Activated CD8-positive, alpha-beta memory T cell treated with anti-CD3 and anti-CD28 coated beads, Interleukin-2, amount 50 U/mL, for 48 hours (primary cell): ENCODE data around the gene ARMCX2.
"Not testable (repeated sequence)": the region's sequence is repeated elsewhere in the genome, so short reads cannot be mapped to it uniquely, and the experiment has no call there.

Source experiments
- DNase-seq: peaks from one replicate; pipeline ENCODE4 v3.0.0-alpha.2; 2020

The ARMCX2 gene

GRCh38 chrX:101659601-101660063, at the start of gene ARMCX2:
Gene ARMCX2, minus strand, starts transcription at chrX:101659850. Its CDS starts 2,262 bp downstream, at chrX:101657588.
- no peak for DNase-seq

GRCh38 chrX:101709384-101709783, 49.7 kb upstream of the ARMCX2 start:
- no peak for DNase-seq

- DNase-seq = no peak
Measured at GRCh38 chrX:101708163-101708562, 48.5 kb upstream of the ARMCX2 start.

GRCh38 chrX:101693476-101693875, 33.8 kb upstream of the ARMCX2 start:
- DNase-seq = no peak

GRCh38 chrX:101691835-101692234, 32.2 kb upstream of the ARMCX2 start:
- DNase-seq = no peak

- DNase-seq = no peak
Measured at GRCh38 chrX:101686574-101686973, 26.9 kb upstream of the ARMCX2 start.

- no peak for DNase-seq
Measured at GRCh38 chrX:101685923-101686322, 26.3 kb upstream of the ARMCX2 start.

- DNase-seq = no peak
Measured at GRCh38 chrX:101682723-101683122, 23.1 kb upstream of the ARMCX2 start.

GRCh38 chrX:101677028-101677427, 17.4 kb upstream of the ARMCX2 start:
- no peak for DNase-seq

- DNase-seq = no peak
Measured at GRCh38 chrX:101676571-101676970, 16.9 kb upstream of the ARMCX2 start.

- DNase-seq = no peak
Measured at GRCh38 chrX:101668143-101668542, 8.5 kb upstream of the ARMCX2 start.

- DNase-seq = peak; percentile 65
Measured at GRCh38 chrX:101658661-101659491, 774 bp downstream of the ARMCX2 start.

- no peak for DNase-seq
Measured at GRCh38 chrX:101657495-101657894, 2.2 kb downstream of the ARMCX2 start.

- no peak for DNase-seq
Measured at GRCh38 chrX:101656817-101657216, 2.8 kb downstream of the ARMCX2 start.

- DNase-seq = no peak
Measured at GRCh38 chrX:101655534-101655933, 4.1 kb downstream of the ARMCX2 start.

- not testable (repeated sequence) for DNase-seq
Measured at GRCh38 chrX:101647716-101648115, 11.9 kb downstream of the ARMCX2 start.

- no peak for DNase-seq
Measured at GRCh38 chrX:101642093-101642492, 17.6 kb downstream of the ARMCX2 start.

GRCh38 chrX:101639583-101639982, 20.1 kb downstream of the ARMCX2 start:
- no peak for DNase-seq

- DNase-seq = no peak
Measured at GRCh38 chrX:101619364-101619763, 40.3 kb downstream of the ARMCX2 start.

- peak; percentile 78 for DNase-seq
Measured at GRCh38 chrX:101617211-101618191, 42.1 kb downstream of the ARMCX2 start, which contains the start of gene ARMCX6. Gene ARMCX6, minus strand, starts transcription at chrX:101618000. Its CDS starts 1,380 bp downstream, at chrX:101616620.

- DNase-seq = no peak
Measured at GRCh38 chrX:101605728-101606127, 53.9 kb downstream of the ARMCX2 start.
